H1 (cell line): ENCODE data around the gene TOB1. TPM values are rescaled to one million over a fixed set of nuclear protein-coding genes. Genes with fewer than 3 reads are reported as not detected.

Experiments
- CTCF ChIA-PET: fragments of 300-600 bp; sonication (Branson Sonifier 250); formaldehyde crosslinking; loops from one replicate; lab custom pipeline; 2021; ENCODE audit not compliant: partially characterized antibody; lab: Charles Lee
- POLR2A ChIA-PET: fragments of 300-600 bp; sonication (Branson Sonifier 250); formaldehyde crosslinking; loops from one replicate; lab custom pipeline; 2021; ENCODE audit warnings: inconsistent platforms; ENCODE audit not compliant: partially characterized antibody; lab: Charles Lee
- DNase-seq, 2 experiments: peaks; one replicate each; pipeline versions ENCODE4 v3.0.0 to v3.0.0-alpha.2; 2010 to 2022; ENCODE audit warnings: low spot score in 2 of 2, low read depth in 1 of 2, mixed read lengths in 1 of 2
- FAIRE-seq: peaks from 2 replicates; lab custom pipeline; 2011; peaks lifted over from hg19 to GRCh38; lab: Jason Lieb, UNC
- H2AFZ ChIP-seq: 2 replicates; pipeline ENCODE4 v1.8.1; 2012; ENCODE audit warnings: low read length, inconsistent platforms
- H2AK5ac ChIP-seq: 2 replicates; pipeline ENCODE4 v1.6.1; 2013; ENCODE audit warnings: low read depth, low read length
- H2BK120ac ChIP-seq: replicated peaks from 2 replicates; pipeline ENCODE3; 2013; ENCODE audit warnings: low read depth, low read length, inconsistent platforms
- H2BK12ac ChIP-seq: 2 replicates; pipeline ENCODE4 v1.6.1; 2013; ENCODE audit warnings: low read depth, low read length
- H2BK15ac ChIP-seq: 2 replicates; pipeline ENCODE4 v1.6.1; 2013; ENCODE audit warnings: low read length
- H2BK20ac ChIP-seq: 2 replicates; pipeline ENCODE4 v1.6.1; 2013; ENCODE audit warnings: low read length
- H2BK5ac ChIP-seq: 2 replicates; pipeline ENCODE4 v1.6.1; 2013; ENCODE audit warnings: low read depth, low read length
- H3K14ac ChIP-seq: 2 replicates; pipeline ENCODE4 v1.6.1; 2013; ENCODE audit warnings: inconsistent platforms; ENCODE audit not compliant: insufficient read length
- H3K18ac ChIP-seq: 2 replicates; pipeline ENCODE4 v1.6.1; 2013; ENCODE audit warnings: low read length; ENCODE audit errors: extremely low read depth
- H3K23ac ChIP-seq: 2 replicates; pipeline ENCODE4 v1.6.1; 2013; ENCODE audit warnings: inconsistent platforms; ENCODE audit not compliant: insufficient read length
- H3K23me2 ChIP-seq: 2 replicates; pipeline ENCODE4 v1.6.1; 2013; ENCODE audit warnings: low read depth, low read length
- H3K27ac ChIP-seq: 2 replicates; pipeline ENCODE4 v1.6.1; 2011; ENCODE audit warnings: low read depth, low read length, inconsistent platforms
- H3K27me3 ChIP-seq, 4 experiments: replicated peaks in 1 of 4; 1 replicate in 1 of 4; 2 replicates in 3 of 4; pipeline versions ENCODE4 v1.6.1 to v1.8.1; 2011 to 2013; ENCODE audit warnings: low read length in 3 of 4, mild to moderate bottlenecking in 3 of 4, inconsistent platforms in 2 of 4, mixed read lengths in 2 of 4, moderate library complexity in 1 of 4; ENCODE audit not compliant: control insufficient read depth in 3 of 4, insufficient read depth in 3 of 4; ENCODE audit errors: extremely low read depth in 1 of 4
- H3K36me3 ChIP-seq, 4 experiments: 2 replicates each; pipeline versions ENCODE4 v1.6.1 to v1.8.1; 2011 to 2013; ENCODE audit warnings: mild to moderate bottlenecking in 4 of 4, low read length in 3 of 4, moderate library complexity in 2 of 4, control low read depth in 1 of 4, inconsistent platforms in 1 of 4; ENCODE audit not compliant: insufficient read depth in 4 of 4, control insufficient read depth in 2 of 4
- H3K4ac ChIP-seq: replicated peaks from 2 replicates; pipeline ENCODE3; 2013; ENCODE audit warnings: low read length, low read depth, mixed read lengths, inconsistent platforms; ENCODE audit not compliant: insufficient read length
- H3K4me1 ChIP-seq, 4 experiments: replicated peaks in 1 of 4; 1 replicate in 1 of 4; 2 replicates in 3 of 4; pipeline versions ENCODE4 v1.6.1 to v1.8.1; 2011 to 2013; ENCODE audit warnings: low read length in 3 of 4, inconsistent platforms in 2 of 4, mixed read lengths in 1 of 4; ENCODE audit not compliant: insufficient read depth in 4 of 4, control insufficient read depth in 3 of 4
- H3K4me2 ChIP-seq, 2 experiments: 2 replicates each; pipeline versions ENCODE4 v1.6.1 to v1.8.1; 2011 to 2013; ENCODE audit warnings: low read depth in 2 of 2, low read length in 2 of 2, control low read depth in 1 of 2, inconsistent platforms in 1 of 2, mild to moderate bottlenecking in 1 of 2; ENCODE audit not compliant: insufficient read depth in 1 of 2
- H3K4me3 ChIP-seq, 4 experiments: fragments of 200-600, 300-600 bp in 1 of 4; sonication (generic), shearing (Covaris generic), sonication (Bioruptor Twin) in 1 of 4; 2 replicates each; pipeline versions ENCODE4 v1.5.1 to v1.8.1; 2011 to 2016; ENCODE audit warnings: low read length in 4 of 4, low read depth in 3 of 4, control low read depth in 2 of 4, inconsistent platforms in 2 of 4, mild to moderate bottlenecking in 2 of 4, mixed read lengths in 1 of 4, moderate library complexity in 1 of 4; ENCODE audit not compliant: insufficient read depth in 2 of 4; ENCODE audit errors: extremely low read depth in 1 of 4
- H3K56ac ChIP-seq: replicated peaks from 2 replicates; pipeline ENCODE3; 2013; ENCODE audit warnings: low read depth, mild to moderate bottlenecking, mixed read lengths, low read length, inconsistent platforms; ENCODE audit not compliant: insufficient read length
- H3K79me1 ChIP-seq: 2 replicates; pipeline ENCODE4 v1.6.1; 2013; ENCODE audit warnings: low read depth, low read length, control low read depth
- H3K79me2 ChIP-seq, 2 experiments: 2 replicates each; pipeline versions ENCODE4 v1.6.1 to v1.8.1; 2012 to 2013; ENCODE audit warnings: low read length in 2 of 2, mild to moderate bottlenecking in 2 of 2, inconsistent platforms in 1 of 2; ENCODE audit not compliant: insufficient read depth in 2 of 2, control insufficient read depth in 1 of 2
- H3K9ac ChIP-seq, 4 experiments: replicated peaks in 1 of 4; 1 replicate in 1 of 4; 2 replicates in 3 of 4; pipeline versions ENCODE4 v1.6.1 to v1.8.1; 2011 to 2013; ENCODE audit warnings: low read depth in 3 of 4, low read length in 3 of 4, control low read depth in 2 of 4, mild to moderate bottlenecking in 2 of 4, moderate library complexity in 2 of 4, inconsistent platforms in 1 of 4; ENCODE audit errors: extremely low read depth in 1 of 4
- H3K9me3 ChIP-seq, 2 experiments: 2 replicates each; pipeline versions ENCODE4 v1.6.1 to v1.8.1; 2012 to 2013; ENCODE audit warnings: mild to moderate bottlenecking in 2 of 2, moderate library complexity in 2 of 2, control low read depth in 1 of 2, inconsistent platforms in 1 of 2, low read depth in 1 of 2, low read length in 1 of 2, mixed read lengths in 1 of 2; ENCODE audit not compliant: insufficient read depth in 2 of 2
- H4K20me1 ChIP-seq, 2 experiments: replicated peaks in 1 of 2; 2 replicates each; pipeline versions ENCODE3 to v1.8.1; 2011 to 2013; ENCODE audit warnings: inconsistent platforms in 2 of 2, low read length in 2 of 2, mild to moderate bottlenecking in 1 of 2; ENCODE audit not compliant: insufficient read depth in 2 of 2, control insufficient read depth in 1 of 2
- H4K5ac ChIP-seq: 2 replicates; pipeline ENCODE4 v1.6.1; 2013; ENCODE audit warnings: low read length, low read depth, mixed read lengths, inconsistent platforms; ENCODE audit not compliant: insufficient read length
- H4K8ac ChIP-seq: 2 replicates; pipeline ENCODE4 v1.8.0; 2013; ENCODE audit warnings: mild to moderate bottlenecking, moderate library complexity, low read length, inconsistent platforms; ENCODE audit not compliant: insufficient read depth; ENCODE audit errors: extremely low read depth
- H4K91ac ChIP-seq: replicated peaks from 2 replicates; pipeline ENCODE3; 2013; ENCODE audit warnings: low read length, mixed read lengths, inconsistent platforms; ENCODE audit not compliant: insufficient read length
- KDM1A ChIP-seq: fragments of 200-600, 300-600 bp; sonication (generic); IDR thresholded peaks from 2 replicates; pipeline ENCODE4 v1.7.1; 2016; ENCODE audit warnings: mild to moderate bottlenecking, low read length, borderline replicate concordance
- MAX ChIP-seq: IDR thresholded peaks from 2 replicates; pipeline ENCODE4 v1.6.1; 2012; ENCODE audit warnings: inconsistent platforms
- RNF2 ChIP-seq: fragments of 200-900, 300-1000 bp; sonication (generic); IDR thresholded peaks from 2 replicates; pipeline ENCODE4 v1.7.1; 2016; ENCODE audit warnings: borderline replicate concordance, low read depth, mild to moderate bottlenecking, antibody characterized with exemption, low read length; ENCODE audit not compliant: poor library complexity, severe bottlenecking; ENCODE audit errors: missing control alignments
- YY1 ChIP-seq: IDR thresholded peaks from 2 replicates; pipeline ENCODE4 v1.6.1; 2011; ENCODE audit warnings: low read depth, mild to moderate bottlenecking, low read length
- WGBS, 2 experiments: shearing (Covaris generic) in 1 of 2; methylation state at CpG; one replicate each; pipeline versions ENCODE4 v1.1.6 to v1.1.7; 2013 to 2015; ENCODE audit warnings: low lambda C conversion rate in 2 of 2, mixed read lengths in 2 of 2, inconsistent platforms in 1 of 2, low coverage in 1 of 2, missing lambda C conversion rate in 1 of 2; ENCODE audit not compliant: insufficient replicate concordance in 2 of 2, insufficient coverage in 1 of 2, insufficient read length in 1 of 2; ENCODE audit errors: extremely low coverage in 1 of 2, missing lambda C conversion rate in 1 of 2; 5-methylcytosine and 5-hydroxymethylcytosine counted together
- polyA plus RNA-seq, 7 experiments: library from polyadenylated mRNA; depleted of rRNA in 3 of 7; stranded (reverse) in 5 of 7; unstranded in 2 of 7; fragments of >200 nt in 5 of 7; fragments of 200-250 nt in 2 of 7; gene quantifications; 1 replicate in 5 of 7; 2 replicates in 1 of 7; 4 replicates in 1 of 7; pipeline versions ENCODE4 v1.2.1 to v1.2.3, GENCODE V29; 2011 to 2013; ENCODE audit warnings: missing spikeins in 2 of 7, mixed read lengths in 2 of 7
- total RNA-seq: library from RNA; stranded (reverse); fragmentation: NEBNext Ultra II Directional; extraction: Animal tissue kit (Norgen Biotek cat#: 25700); gene quantifications from 2 replicates; pipeline ENCODE4 v1.2.1, GENCODE V29; 2021

Gene TOB1
- total and polyA plus RNA-seq, 2 of the 8 experiments (the other 6 are each of a cell fraction or from before 2014, with no cell fraction given) = 14.4 to 20.8 TPM

GRCh38 chr17:50834429-50835300 is 31.5 kb downstream of the TOB1 start:
- H2AK5ac ChIP-seq = no peak overlapping the region
- no peak overlapping the region for H3K9ac ChIP-seq
- H3K23ac ChIP-seq = no peak overlapping the region
- H3K79me1 ChIP-seq = no peaks in the 10 kb centered on the region
- H2BK20ac ChIP-seq = 0 out of 2 replicates have a peak overlapping the region, but pooled peaks have one; percentile 86
- H3K79me2 ChIP-seq = no peaks in the 10 kb centered on the region
- peak overlapping the region; percentile 24 for H3K4ac ChIP-seq
- H3K9me3 ChIP-seq = no peaks in the 10 kb centered on the region
- POLR2A ChIA-PET = interaction anchor here (0.7 to 2.7 kb wide), 4 partner anchors 10 to 47 kb away, joined by 3 to 9 read pairs (median 3); no protein-coding TSS in a partner anchor
- DNase-seq (no peak), FAIRE-seq (no peak)
- CTCF ChIA-PET = interaction anchor here (0.7 to 10.5 kb wide), 16 partner anchors 10 to 297 kb away, joined by 3 to 125 read pairs (median 5); no protein-coding TSS in a partner anchor
- no peak overlapping the region for H3K14ac ChIP-seq
- H2BK120ac ChIP-seq = no peak overlapping the region
- WGBS, 2 experiments = 81% methylated on average over 32 of the region's 38 CpGs; no CpG with 5 or more reads in 1 of the 2 experiments
- peaks cover 0 to 31% (median 26%) of the 10 kb centered on the region in 4 experiments; a peak in 6 of 7 replicates for H3K4me1 ChIP-seq
- no peaks in the 10 kb centered on the region for H4K20me1 ChIP-seq
- peak overlapping the region; percentile 77; the same call in 1 of the 2 replicates for H2BK12ac ChIP-seq
- H3K36me3 ChIP-seq = no peaks in the 10 kb centered on the region
- H4K91ac ChIP-seq = no peak overlapping the region
- H4K8ac ChIP-seq = peak overlapping the region; percentile 51; the same call in 1 of the 2 replicates
- H3K56ac ChIP-seq = no peak overlapping the region
- H3K27ac ChIP-seq = no peak overlapping the region
- peak overlapping the region; percentile 98 for H2BK15ac ChIP-seq
- no peaks in the 10 kb centered on the region for H3K23me2 ChIP-seq
- peak overlapping the region; percentile 51 for H3K18ac ChIP-seq
- no peak overlapping the region for H3K4me3 ChIP-seq
- no peaks in the 10 kb centered on the region for H3K27me3 ChIP-seq
- H2AFZ ChIP-seq = peak overlapping the region; percentile 43
- peak overlapping the region; percentile 83; the same call in 1 of the 2 replicates for H2BK5ac ChIP-seq
- H3K4me2 ChIP-seq = no peak overlapping the region
- TF ChIP-seq RNF2 = no peak
- TF ChIP-seq YY1 = no peak
- TF ChIP-seq KDM1A = no peak
- TF ChIP-seq MAX = no peak
- no peak overlapping the region for H4K5ac ChIP-seq
